Memory B cell (primary cell): Measurements from ENCODE around the gene G3BP2.
"Not testable (repeated sequence)": the region's sequence is repeated elsewhere in the genome, so short reads cannot be mapped to it uniquely, and the experiment has no call there.

Experiments
- ATAC-seq: fragments of 150-1000 bp; cut with Tn5 transposase; 2 replicates; pipeline ENCODE4 v1.10.0; 2021; ENCODE audit warnings: low read depth, mild to moderate bottlenecking, moderate library complexity
- DNase-seq, 2 donors: peaks; one replicate each; pipeline ENCODE4 v3.0.0; 2022; ENCODE audit warnings: low spot score in 2 of 2
- H3K27ac Mint-ChIP-seq: one replicate; pipeline ENCODE4 v1.8.0; 2022; ENCODE audit warnings: mild to moderate bottlenecking, moderate library complexity, mixed read lengths
- H3K27me3 Mint-ChIP-seq: one replicate; pipeline ENCODE4 v1.8.0; 2022; ENCODE audit warnings: mixed read lengths
- H3K36me3 Mint-ChIP-seq: one replicate; pipeline ENCODE4 v1.8.0; 2022; ENCODE audit warnings: mild to moderate bottlenecking, mixed read lengths
- H3K4me1 Mint-ChIP-seq: one replicate; pipeline ENCODE4 v1.8.0; 2022; ENCODE audit warnings: mixed read lengths
- H3K4me3 Mint-ChIP-seq: one replicate; pipeline ENCODE4 v1.8.0; 2022; ENCODE audit warnings: mild to moderate bottlenecking, moderate library complexity, mixed read lengths
- H3K9me3 Mint-ChIP-seq: one replicate; pipeline ENCODE4 v1.8.0; 2022; ENCODE audit warnings: mixed read lengths

The G3BP2 gene

GRCh38 chr4:75672461-75673026 is 667 bp downstream of the G3BP2 start:
- H3K27me3 Mint-ChIP-seq, result no peaks in the 10 kb centered on the region
- no peaks in the 10 kb centered on the region for H3K36me3 Mint-ChIP-seq
- peak; percentile 74 to 78 for DNase-seq
- H3K9me3 Mint-ChIP-seq, result no peaks in the 10 kb centered on the region
- H3K27ac Mint-ChIP-seq, result peak overlapping the region; percentile 99
- peak; percentile 32 for ATAC-seq
- peaks cover 34% of the 10 kb centered on the region for H3K4me1 Mint-ChIP-seq
- H3K4me3 Mint-ChIP-seq, result peak overlapping the region; percentile 98

DNA sequence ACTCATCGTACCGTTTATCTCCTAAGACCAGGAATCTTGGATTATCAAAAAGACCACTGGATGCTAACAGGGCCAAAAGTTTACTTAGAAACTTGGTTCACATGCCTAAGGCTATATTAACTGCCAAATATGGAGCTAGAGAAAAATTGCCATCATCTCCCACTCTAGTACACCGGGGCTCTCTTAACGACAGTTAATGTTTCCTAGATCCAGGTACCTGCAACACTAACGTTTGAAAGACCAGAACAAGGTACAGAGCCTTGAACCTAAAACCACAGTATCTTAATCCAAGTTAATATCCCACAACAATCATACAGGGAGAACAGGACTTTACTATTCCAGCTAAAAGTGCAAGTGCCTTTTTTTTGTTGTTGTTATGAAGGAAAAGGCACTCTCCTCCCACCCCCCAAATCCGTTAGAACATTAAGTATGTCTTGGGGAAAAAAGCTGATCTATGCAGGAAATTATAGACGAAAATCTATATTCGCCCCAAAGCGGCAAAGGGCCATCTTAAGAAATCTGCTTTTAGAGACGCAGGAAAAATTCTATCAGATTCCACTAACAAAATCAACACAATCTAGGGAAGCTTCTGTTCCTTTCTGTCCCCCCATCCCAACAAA is 1.3 kb downstream of the G3BP2 start:
- H3K36me3 Mint-ChIP-seq, result no peaks in the 10 kb centered on the region
- DNase-seq, result no peak
- H3K27me3 Mint-ChIP-seq, result no peaks in the 10 kb centered on the region
- peak overlapping the region; percentile 99 for H3K27ac Mint-ChIP-seq
- no peaks in the 10 kb centered on the region for H3K9me3 Mint-ChIP-seq
- ATAC-seq, result no peak
- peak overlapping the region; percentile 98 for H3K4me3 Mint-ChIP-seq
- peaks cover 37% of the 10 kb centered on the region for H3K4me1 Mint-ChIP-seq

- no peak for ATAC-seq
- H3K4me3 Mint-ChIP-seq, result peak overlapping the region; percentile 8
These were observed 4.6 kb downstream of the G3BP2 start for GRCh38 chr4:75668596-75668995.

DNA sequence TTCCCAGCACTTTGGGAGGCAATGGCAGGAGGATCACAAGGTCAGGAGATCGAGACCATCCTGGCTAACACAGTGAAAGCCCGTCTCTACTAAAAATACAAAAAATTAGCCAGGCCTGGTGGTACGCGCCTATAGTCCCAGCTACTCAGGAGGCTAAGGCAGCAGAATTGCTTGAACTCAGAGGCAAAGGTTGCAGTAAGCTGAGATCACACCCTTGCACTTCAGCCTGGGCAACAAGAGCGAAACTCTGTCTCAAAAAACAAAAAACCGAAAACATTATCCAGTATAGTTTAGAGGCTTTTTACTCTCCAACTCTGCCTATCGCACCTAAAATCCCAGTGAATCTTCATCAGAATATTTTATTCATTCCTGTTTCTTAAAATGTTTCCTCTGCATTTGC is 5.6 kb downstream of the G3BP2 start:
- ATAC-seq, DNase-seq, H3K9me3 Mint-ChIP-seq, H3K27me3 Mint-ChIP-seq, H3K36me3 Mint-ChIP-seq: not testable (repeated sequence)
- Mint-ChIP-seq H3K4me3 (peak overlapping the region; percentile 52), H3K27ac (peak overlapping the region; percentile 60), H3K4me1 (peaks cover 46% of the 10 kb centered on the region)

More at GRCh38 chr4:75668596-75668995, 4.6 kb downstream of the G3BP2 start:
- no peaks in the 10 kb centered on the region for H3K27me3 Mint-ChIP-seq
- H3K27ac Mint-ChIP-seq, result peak overlapping the region; percentile 17
- no peaks in the 10 kb centered on the region for H3K36me3 Mint-ChIP-seq
- no peaks in the 10 kb centered on the region for H3K9me3 Mint-ChIP-seq
- H3K4me1 Mint-ChIP-seq, result peaks cover 46% of the 10 kb centered on the region
- DNase-seq, result no peak

- Mint-ChIP-seq H3K27ac (no peak overlapping the region), H3K9me3 (no peaks in the 10 kb centered on the region), H3K36me3 (peaks cover 2% of the 10 kb centered on the region), H3K4me3 (peak overlapping the region; percentile 3), H3K4me1 (peaks cover 42% of the 10 kb centered on the region), H3K27me3 (no peaks in the 10 kb centered on the region)
- DNase-seq (no peak), ATAC-seq (no peak)
These were observed 6.9 kb downstream of the G3BP2 start for GRCh38 chr4:75666299-75666698.

DNA sequence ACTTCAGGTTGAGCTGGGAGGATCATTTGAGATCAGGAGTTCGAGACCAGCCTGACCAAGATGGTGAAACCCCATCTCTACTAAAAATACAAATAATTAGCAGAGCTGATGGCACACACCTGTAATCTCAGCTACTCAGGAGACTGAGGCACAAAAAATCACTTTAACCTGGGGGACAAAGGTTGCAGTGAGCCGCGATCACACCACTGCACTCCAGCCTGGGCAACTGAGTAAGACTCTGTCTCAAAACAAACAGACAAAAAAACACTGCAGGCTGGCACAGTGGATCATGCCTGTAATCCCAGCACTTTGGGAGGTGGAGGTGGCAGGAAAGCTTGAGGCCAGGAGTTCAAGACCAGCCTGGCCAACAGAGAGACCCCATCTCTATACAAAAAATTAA is 8.6 kb downstream of the G3BP2 start:
- H3K4me3 Mint-ChIP-seq, ATAC-seq, H3K27me3 Mint-ChIP-seq, H3K9me3 Mint-ChIP-seq, DNase-seq, H3K36me3 Mint-ChIP-seq: not testable (repeated sequence)
- Mint-ChIP-seq H3K4me1 (peaks cover 39% of the 10 kb centered on the region), H3K27ac (peak overlapping the region; percentile 53)

DNA sequence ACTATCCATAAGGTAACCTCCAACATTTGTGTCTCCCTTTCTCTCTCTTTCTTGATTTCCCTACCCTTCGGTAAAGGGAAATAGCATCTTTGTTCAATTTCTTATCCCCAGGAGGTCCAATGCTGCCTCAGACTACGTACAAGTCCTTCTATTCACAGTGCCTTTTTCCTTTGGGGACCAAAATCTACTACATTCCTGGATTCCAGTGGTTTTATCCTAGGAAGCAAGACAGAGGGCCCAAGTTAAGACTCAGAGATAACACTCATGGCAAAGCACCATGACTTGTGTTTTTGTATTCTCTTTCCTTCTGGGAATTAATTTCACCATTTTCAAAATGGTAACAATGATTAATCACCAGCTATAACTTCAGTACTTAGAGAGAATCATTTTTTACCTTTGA is 10.6 kb downstream of the G3BP2 start:
- no peak for DNase-seq
- Mint-ChIP-seq H3K27ac (no peak overlapping the region), H3K27me3 (no peaks in the 10 kb centered on the region), H3K36me3 (peaks cover 12% of the 10 kb centered on the region), H3K4me3 (no peak overlapping the region), H3K9me3 (no peaks in the 10 kb centered on the region), H3K4me1 (peaks cover 26% of the 10 kb centered on the region)
- no peak for ATAC-seq

GRCh38 chr4:75660491-75660890 is 12.7 kb downstream of the G3BP2 start:
- Mint-ChIP-seq H3K4me3 (no peak overlapping the region), H3K9me3 (no peaks in the 10 kb centered on the region), H3K4me1 (peaks cover 18% of the 10 kb centered on the region), H3K27ac (no peak overlapping the region), H3K27me3 (no peaks in the 10 kb centered on the region), H3K36me3 (peaks cover 18% of the 10 kb centered on the region)
- no peak for DNase-seq
- ATAC-seq, result no peak

DNA sequence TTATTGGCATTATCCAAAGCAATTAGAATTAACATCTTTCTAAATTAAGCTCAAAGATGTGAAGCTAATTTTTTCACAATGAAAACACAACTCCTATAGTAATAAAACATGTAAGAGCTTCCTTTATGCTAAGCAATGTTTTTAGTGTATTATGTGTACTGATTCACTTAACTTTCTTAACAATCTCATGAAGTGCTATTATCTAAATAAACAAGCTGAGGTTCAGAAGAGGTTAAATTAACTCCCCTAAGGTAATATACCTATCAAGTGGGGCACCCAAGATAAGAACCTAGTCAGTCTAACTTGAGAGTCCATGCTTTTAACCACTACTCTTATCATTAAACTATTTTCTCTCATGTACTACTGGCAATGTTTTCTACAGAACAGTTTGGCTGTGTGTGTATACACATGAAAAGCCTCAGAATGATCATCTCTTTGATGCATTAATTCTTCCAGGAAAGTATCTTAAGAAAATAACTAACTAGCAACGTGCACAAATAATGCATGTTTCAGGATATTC is 13.6 kb downstream of the G3BP2 start:
- no peak overlapping the region for H3K27ac Mint-ChIP-seq
- H3K4me1 Mint-ChIP-seq, result peaks cover 12% of the 10 kb centered on the region
- no peaks in the 10 kb centered on the region for H3K9me3 Mint-ChIP-seq

GRCh38 chr4:75658876-75659275 is 14.3 kb downstream of the G3BP2 start:
- no peak for ATAC-seq
- Mint-ChIP-seq H3K36me3 (peaks cover 18% of the 10 kb centered on the region), H3K4me3 (no peak overlapping the region), H3K9me3 (no peaks in the 10 kb centered on the region), H3K4me1 (peaks cover 12% of the 10 kb centered on the region), H3K27ac (no peak overlapping the region), H3K27me3 (no peaks in the 10 kb centered on the region)
- DNase-seq, result no peak

More for the DNA sequence above, 13.6 kb downstream of the G3BP2 start:
- ATAC-seq, result no peak
- H3K36me3 Mint-ChIP-seq, result peaks cover 18% of the 10 kb centered on the region
- H3K27me3 Mint-ChIP-seq, result no peaks in the 10 kb centered on the region
- H3K4me3 Mint-ChIP-seq, result no peak overlapping the region
- DNase-seq, result no peak

DNA sequence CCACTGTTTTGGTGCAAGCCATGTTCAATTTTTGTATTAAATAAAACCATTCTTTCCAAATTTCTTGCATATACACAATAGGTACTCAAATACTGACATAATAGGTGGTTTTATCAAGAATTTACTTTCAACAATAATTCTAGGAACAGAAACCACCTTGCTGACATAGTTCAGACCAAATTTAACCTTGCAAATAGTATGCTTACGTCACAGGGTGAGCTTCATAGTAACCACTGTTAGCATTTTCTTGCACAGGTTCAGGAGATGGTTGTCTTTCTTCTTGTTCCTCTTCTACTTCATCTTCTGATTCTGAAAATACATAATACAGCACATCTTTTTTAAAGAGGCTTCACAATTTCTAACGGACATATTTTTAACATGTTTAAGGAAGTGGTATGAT is 17.6 kb downstream of the G3BP2 start:
- H3K36me3 Mint-ChIP-seq, result peaks cover 18% of the 10 kb centered on the region
- H3K27ac Mint-ChIP-seq, result peak overlapping the region; percentile 93
- no peak overlapping the region for H3K4me3 Mint-ChIP-seq
- H3K4me1 Mint-ChIP-seq, result peaks cover 10% of the 10 kb centered on the region
- no peaks in the 10 kb centered on the region for H3K9me3 Mint-ChIP-seq
- ATAC-seq (peak; percentile 88), DNase-seq (no peak)
- H3K27me3 Mint-ChIP-seq, result no peaks in the 10 kb centered on the region

- peaks cover 18% of the 10 kb centered on the region for H3K36me3 Mint-ChIP-seq
- ATAC-seq, result no peak
- peak overlapping the region; percentile 93 for H3K27ac Mint-ChIP-seq
- no peaks in the 10 kb centered on the region for H3K9me3 Mint-ChIP-seq
- H3K27me3 Mint-ChIP-seq, result no peaks in the 10 kb centered on the region
- H3K4me1 Mint-ChIP-seq, result peaks cover 10% of the 10 kb centered on the region
- DNase-seq, result no peak
- no peak overlapping the region for H3K4me3 Mint-ChIP-seq
These were observed 18.3 kb downstream of the G3BP2 start for GRCh38 chr4:75654905-75655304.

- DNase-seq, result no peak
- H3K4me3 Mint-ChIP-seq, result no peak overlapping the region
These were observed 19.2 kb downstream of the G3BP2 start for GRCh38 chr4:75653845-75654503.

DNA sequence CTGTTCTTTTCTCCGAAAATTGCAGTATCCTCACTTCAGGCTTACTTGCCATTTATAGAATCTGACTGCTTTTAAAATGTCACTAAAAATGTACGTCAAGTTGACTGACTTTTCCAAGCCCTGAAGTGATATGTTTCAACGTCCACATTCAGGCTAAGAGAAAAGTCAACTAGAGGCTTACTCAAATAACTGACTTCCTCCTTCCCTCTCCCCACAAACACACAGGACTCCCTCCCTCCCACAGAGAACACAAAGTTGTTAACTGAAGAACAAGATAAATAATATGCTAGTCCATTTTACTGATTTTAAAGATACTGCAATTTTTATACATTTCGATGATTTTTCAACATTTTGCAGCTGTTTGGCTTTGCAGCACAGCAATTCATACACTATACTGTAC is 29.1 kb downstream of the G3BP2 start:
- peaks cover 27% of the 10 kb centered on the region for H3K36me3 Mint-ChIP-seq

More at GRCh38 chr4:75653845-75654503, 19.2 kb downstream of the G3BP2 start:
- Mint-ChIP-seq H3K27me3 (no peaks in the 10 kb centered on the region), H3K36me3 (peaks cover 18% of the 10 kb centered on the region), H3K9me3 (no peaks in the 10 kb centered on the region), H3K4me1 (peaks cover 10% of the 10 kb centered on the region), H3K27ac (peak overlapping the region; percentile 93)
- ATAC-seq, result no peak

More for the DNA sequence above, 29.1 kb downstream of the G3BP2 start:
- H3K4me1 Mint-ChIP-seq, result peaks cover 3% of the 10 kb centered on the region
- no peaks in the 10 kb centered on the region for H3K9me3 Mint-ChIP-seq
- peak overlapping the region; percentile 54 for H3K27ac Mint-ChIP-seq
- H3K27me3 Mint-ChIP-seq, result no peaks in the 10 kb centered on the region
- ATAC-seq, result no peak
- no peak for DNase-seq
- H3K4me3 Mint-ChIP-seq, result no peak overlapping the region
